Keratinocyte (primary cell): ENCODE results near the gene EXOC4. TPM values are rescaled to one million over a fixed set of nuclear protein-coding genes. Genes with fewer than 3 reads are reported as not detected.

Experiments used
- DNase-seq: peaks from one replicate; pipeline ENCODE4 v3.0.0-alpha.2; 2011; ENCODE audit warnings: low read depth, missing footprints, low spot score
- FAIRE-seq: peaks from 2 replicates; lab custom pipeline; 2011; peaks lifted over from hg19 to GRCh38; lab: Jason Lieb, UNC
- H2AFZ ChIP-seq: 2 replicates; pipeline ENCODE4 v1.6.0; 2012; ENCODE audit warnings: low read length, control low read depth, inconsistent platforms; ENCODE audit not compliant: control insufficient read depth
- H3K27ac ChIP-seq: 2 replicates; pipeline ENCODE4 v1.5.1; 2011; ENCODE audit warnings: low read length; ENCODE audit not compliant: control insufficient read depth, insufficient read depth
- H3K27me3 ChIP-seq: 3 replicates; pipeline ENCODE4 v1.6.0; 2011; ENCODE audit warnings: low read length; ENCODE audit not compliant: control insufficient read depth, insufficient read depth; ENCODE audit errors: extremely low read depth
- H3K36me3 ChIP-seq, 2 experiments: 2 replicates in 1 of 2; 3 replicates in 1 of 2; pipeline ENCODE4 v1.5.1; 2011; ENCODE audit warnings: low read length in 2 of 2, mild to moderate bottlenecking in 1 of 2; ENCODE audit not compliant: control insufficient read depth in 2 of 2, insufficient read depth in 2 of 2; ENCODE audit errors: extremely low read depth in 1 of 2
- H3K4me1 ChIP-seq: 3 replicates; pipeline ENCODE4 v1.5.1; 2011; ENCODE audit warnings: low read length; ENCODE audit not compliant: control insufficient read depth, insufficient read depth; ENCODE audit errors: extremely low read depth
- H3K4me2 ChIP-seq: 3 replicates; pipeline ENCODE4 v1.6.0; 2011; ENCODE audit warnings: low read depth, low read length; ENCODE audit not compliant: control insufficient read depth, insufficient read depth; ENCODE audit errors: extremely low read depth
- H3K4me3 ChIP-seq, 3 experiments: fragments of 200-600 bp in 1 of 3; sonication (generic) in 1 of 3; 2 replicates in 2 of 3; 3 replicates in 1 of 3; pipeline ENCODE4 v1.5.1; 2011 to 2016; ENCODE audit warnings: low read length in 3 of 3, mild to moderate bottlenecking in 3 of 3, control low read depth in 2 of 3, inconsistent platforms in 1 of 3, low read depth in 1 of 3, mixed read lengths in 1 of 3, mixed run types in 1 of 3, moderate library complexity in 1 of 3; ENCODE audit not compliant: control insufficient read depth in 2 of 3, insufficient read depth in 2 of 3; ENCODE audit errors: extremely low read depth in 1 of 3
- H3K79me2 ChIP-seq: 2 replicates; pipeline ENCODE4 v1.6.0; 2012; ENCODE audit warnings: low read length; ENCODE audit not compliant: control insufficient read depth, insufficient read depth
- H3K9ac ChIP-seq: 3 replicates; pipeline ENCODE4 v1.6.0; 2011; ENCODE audit warnings: low read length; ENCODE audit not compliant: control insufficient read depth, insufficient read depth; ENCODE audit errors: extremely low read depth
- H3K9me1 ChIP-seq: 3 replicates; pipeline ENCODE4 v1.6.0; 2011; ENCODE audit warnings: low read length; ENCODE audit not compliant: control insufficient read depth, insufficient read depth; ENCODE audit errors: extremely low read depth
- H3K9me3 ChIP-seq: 2 replicates; pipeline ENCODE4 v1.5.1; 2012; ENCODE audit warnings: low read depth, low read length; ENCODE audit not compliant: control insufficient read depth
- H4K20me1 ChIP-seq: 3 replicates; pipeline ENCODE4 v1.6.0; 2011; ENCODE audit warnings: low read length; ENCODE audit not compliant: control insufficient read depth, insufficient read depth; ENCODE audit errors: extremely low read depth
- CTCF ChIP-seq, 3 experiments: IDR thresholded peaks in 1 of 3; conservative IDR thresholded peaks in 1 of 3; optimal IDR thresholded peaks in 1 of 3; 2 replicates in 2 of 3; 3 replicates in 1 of 3; pipeline versions ENCODE3 to v1.5.1; 2011; ENCODE audit warnings: low read length in 3 of 3, mild to moderate bottlenecking in 3 of 3, moderate library complexity in 2 of 3, control low read depth in 1 of 3, inconsistent platforms in 1 of 3; ENCODE audit not compliant: insufficient read depth in 2 of 3; ENCODE audit errors: extremely low read depth in 1 of 3
- EZH2 ChIP-seq: IDR thresholded peaks from one replicate; pipeline ENCODE4 v1.6.1; 2012; ENCODE audit warnings: inconsistent platforms, mild to moderate bottlenecking, low read length, moderate library complexity
- dilution Hi-C: fragments of 300-500 bp; cut with MboI; formaldehyde crosslinking; loops from one replicate; pipeline ENCODE4 v1.7.0; 2020; ENCODE audit warnings: low sequenced_read_pairs; ENCODE audit not compliant: extremely low pct_ligation_motif_present
- polyA plus RNA-seq, 5 experiments: library from polyadenylated mRNA; depleted of rRNA in 3 of 5; stranded (reverse) in 3 of 5; stranded (forward) in 1 of 5; unstranded in 1 of 5; fragments of >200 nt; gene quantifications; 1 replicate in 1 of 5; 2 replicates in 3 of 5; 3 replicates in 1 of 5; pipeline versions ENCODE4 v1.2.1 to v1.2.3, GENCODE V29; 2011 to 2012; ENCODE audit warnings: missing spikeins in 2 of 5, low read depth in 1 of 5, low replicate concordance in 1 of 5

EXOC4 gene
- polyA plus RNA-seq, 1 donor (not counting 4 experiments of a cell fraction or from before 2014, with no cell fraction given) = 52.6 TPM

- H3K27ac ChIP-seq = no peak overlapping the region
- H3K27me3 ChIP-seq = no peaks in the 10 kb centered on the region
- no peak overlapping the region for H3K9ac ChIP-seq
- no peak for DNase-seq
- H3K4me3 ChIP-seq = no peak overlapping the region
- TF ChIP-seq EZH2 = no peak
- no peak for TF ChIP-seq CTCF (optimal IDR thresholded peaks at IDR 0.05 in 1 of 3, IDR thresholded peaks at IDR 0.05 in 1 of 3, conservative IDR thresholded peaks at IDR 0.05 in 1 of 3; ENCODE audit: extremely low read depth in 1 of 3, insufficient read depth in 2 of 3, low read length in 3 of 3)
- H2AFZ ChIP-seq = no peak overlapping the region
- H3K4me1 ChIP-seq = peaks cover 13% of the 10 kb centered on the region
- no peaks in the 10 kb centered on the region for H3K79me2 ChIP-seq
- no peak for FAIRE-seq
- no peaks in the 10 kb centered on the region for H3K9me1 ChIP-seq
- H3K4me2 ChIP-seq = no peak overlapping the region
- no peaks in the 10 kb centered on the region for H3K9me3 ChIP-seq
- no peaks in the 10 kb centered on the region for H4K20me1 ChIP-seq
- H3K36me3 ChIP-seq = no peaks in the 10 kb centered on the region
- dilution Hi-C loops = no loop called here
Measured at GRCh38 chr7:133550811-133551210, 297.9 kb downstream of the EXOC4 start.

DNA sequence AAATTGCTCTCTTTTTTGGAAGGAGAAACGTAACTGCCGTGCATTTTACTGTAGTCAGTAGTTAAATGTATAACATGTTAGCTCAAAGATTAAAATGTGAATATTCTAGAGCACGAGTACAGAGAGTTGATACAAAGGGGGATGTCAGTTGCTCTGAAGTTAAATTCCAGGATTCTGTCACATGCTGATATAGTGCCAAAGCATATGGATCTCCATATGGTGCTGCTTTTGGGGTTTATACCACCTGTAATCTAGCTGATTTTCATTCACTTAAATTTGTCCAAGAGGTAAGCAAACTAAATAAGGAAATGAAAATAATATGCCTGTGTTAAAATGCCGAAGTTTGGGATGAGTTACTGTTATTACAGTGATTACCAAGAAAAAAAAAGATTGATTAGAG, 298.6 kb downstream of the EXOC4 start:
- FAIRE-seq (no peak), DNase-seq (no peak)
- H3K4me3 ChIP-seq = no peak overlapping the region
- H3K9ac ChIP-seq = no peak overlapping the region
- no peaks in the 10 kb centered on the region for H3K79me2 ChIP-seq
- no peaks in the 10 kb centered on the region for H4K20me1 ChIP-seq
- no peak for TF ChIP-seq CTCF (optimal IDR thresholded peaks at IDR 0.05 in 1 of 3, IDR thresholded peaks at IDR 0.05 in 1 of 3, conservative IDR thresholded peaks at IDR 0.05 in 1 of 3; ENCODE audit: extremely low read depth in 1 of 3, insufficient read depth in 2 of 3, low read length in 3 of 3)
- TF ChIP-seq EZH2 = no peak
- no peaks in the 10 kb centered on the region for H3K27me3 ChIP-seq
- dilution Hi-C loops = no loop called here
- H3K4me1 ChIP-seq = peaks cover 13% of the 10 kb centered on the region
- no peaks in the 10 kb centered on the region for H3K36me3 ChIP-seq
- H3K27ac ChIP-seq = no peak overlapping the region
- no peak overlapping the region for H2AFZ ChIP-seq
- no peak overlapping the region for H3K4me2 ChIP-seq
- H3K9me1 ChIP-seq = no peaks in the 10 kb centered on the region
- no peaks in the 10 kb centered on the region for H3K9me3 ChIP-seq
